ENCODE data around the gene OR6P1.

The OR6P1 gene, protein sequence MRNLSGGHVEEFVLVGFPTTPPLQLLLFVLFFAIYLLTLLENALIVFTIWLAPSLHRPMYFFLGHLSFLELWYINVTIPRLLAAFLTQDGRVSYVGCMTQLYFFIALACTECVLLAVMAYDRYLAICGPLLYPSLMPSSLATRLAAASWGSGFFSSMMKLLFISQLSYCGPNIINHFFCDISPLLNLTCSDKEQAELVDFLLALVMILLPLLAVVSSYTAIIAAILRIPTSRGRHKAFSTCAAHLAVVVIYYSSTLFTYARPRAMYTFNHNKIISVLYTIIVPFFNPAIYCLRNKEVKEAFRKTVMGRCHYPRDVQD

DNA sequence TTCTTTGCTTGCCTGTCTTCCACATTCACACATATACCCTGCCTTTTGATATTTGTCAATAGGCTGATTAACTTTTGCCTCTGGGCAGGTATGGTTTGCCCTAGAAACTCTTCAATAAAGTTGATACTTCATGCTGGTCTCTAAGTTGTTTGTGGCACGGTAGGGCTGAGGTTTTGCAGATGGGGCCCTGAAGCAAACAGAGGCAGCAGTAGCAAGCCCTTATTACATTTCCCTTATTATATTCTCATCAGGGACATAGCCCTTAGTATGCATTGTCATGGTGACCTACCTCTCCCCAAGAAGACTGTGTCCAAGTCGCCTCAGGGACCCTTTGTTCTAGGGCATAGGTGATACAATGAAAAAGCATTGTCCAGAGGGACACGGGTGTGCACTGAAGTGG lies at the start of gene OR6P1:
OR6P1 (minus strand) TSS at position 101 of the 400 bp plus-strand sequence. CDS start 6,976 bp downstream, outside the sequence.
- no peak for DNase-seq

DNA sequence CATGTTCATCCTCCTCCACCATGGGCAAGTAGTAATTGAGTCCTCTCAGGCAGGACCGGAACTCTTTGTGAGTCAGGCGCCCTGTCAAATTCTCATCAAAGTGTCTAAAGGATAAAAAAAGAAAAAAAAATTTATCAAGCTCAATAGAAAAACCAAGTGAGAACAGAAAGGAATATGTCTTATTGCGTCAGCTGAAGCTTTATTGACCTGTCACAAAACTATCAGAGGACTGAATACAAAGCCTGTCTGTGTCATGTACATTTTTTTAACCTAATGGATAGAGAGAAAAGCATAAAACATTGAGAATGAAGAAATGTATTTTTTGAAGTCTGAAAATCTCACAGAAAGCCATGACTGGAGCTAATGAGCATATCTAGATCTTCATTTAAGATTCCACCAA lies 43.4 kb upstream of the OR6P1 start:
- DNase-seq: no peak

DNA sequence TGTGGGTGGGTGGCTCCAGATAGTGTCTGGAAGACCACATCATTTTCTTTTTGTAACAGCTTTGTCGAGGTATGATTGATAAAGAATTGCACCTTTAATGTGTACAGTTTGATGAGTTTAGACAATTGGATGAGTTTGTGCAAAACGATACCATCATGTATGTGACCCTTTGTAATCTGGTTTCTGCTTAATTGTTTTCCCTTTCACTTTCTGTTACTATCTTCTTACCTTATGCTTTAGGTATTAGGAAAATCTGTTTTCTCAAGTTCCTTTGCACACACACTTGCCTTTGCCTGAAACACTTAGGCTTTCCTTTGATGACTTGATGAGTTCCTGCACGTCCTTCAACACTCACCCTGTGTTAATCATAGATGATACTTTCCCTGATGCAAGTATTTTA lies 41.5 kb upstream of the OR6P1 start:
- DNase-seq: no peak

DNA sequence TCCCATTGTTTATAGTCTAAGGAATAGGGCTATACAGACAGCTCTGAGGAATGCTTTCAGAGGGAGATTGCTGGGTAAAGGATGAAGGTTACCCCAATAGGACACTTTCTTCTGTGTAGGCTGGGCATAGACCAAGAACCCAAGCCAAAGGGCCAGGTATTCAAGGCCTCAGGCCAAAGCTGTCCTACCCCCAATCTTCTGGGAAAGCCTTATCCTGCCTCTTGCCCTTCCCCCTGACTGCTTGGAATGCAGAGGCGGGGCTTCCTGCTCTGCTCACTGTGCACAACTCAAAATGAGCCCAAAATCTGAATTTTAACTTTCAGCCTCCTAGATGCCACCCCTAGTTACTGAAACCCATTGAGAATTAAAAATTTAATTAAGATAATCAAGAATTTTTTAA lies 36.9 kb upstream of the OR6P1 start:
- DNase-seq: no peak

DNA sequence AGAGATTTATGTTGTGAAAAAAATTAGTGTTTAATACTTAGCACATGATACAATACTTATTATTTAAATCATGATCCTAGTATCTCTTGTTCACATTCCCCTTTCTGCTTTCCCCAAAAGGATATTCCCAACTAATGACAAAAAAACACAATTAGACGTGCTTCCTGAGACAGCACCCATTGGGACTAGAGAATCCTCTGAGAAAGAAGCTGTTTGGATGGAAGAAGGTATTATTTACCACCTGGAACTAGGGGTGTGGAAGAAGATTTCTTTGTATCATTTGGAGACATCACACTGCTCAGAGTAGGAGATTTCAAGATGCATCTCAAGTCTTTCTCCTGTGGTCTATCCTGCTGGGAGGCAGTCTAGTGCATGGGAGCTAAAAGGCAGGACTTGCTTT lies 34.6 kb upstream of the OR6P1 start, which contains the start of gene OR10Z1:
OR10Z1 (plus strand) TSS at position 301 of the 400 bp plus-strand sequence. CDS start 1,171 bp downstream, outside the sequence.
- no peak for DNase-seq

DNA sequence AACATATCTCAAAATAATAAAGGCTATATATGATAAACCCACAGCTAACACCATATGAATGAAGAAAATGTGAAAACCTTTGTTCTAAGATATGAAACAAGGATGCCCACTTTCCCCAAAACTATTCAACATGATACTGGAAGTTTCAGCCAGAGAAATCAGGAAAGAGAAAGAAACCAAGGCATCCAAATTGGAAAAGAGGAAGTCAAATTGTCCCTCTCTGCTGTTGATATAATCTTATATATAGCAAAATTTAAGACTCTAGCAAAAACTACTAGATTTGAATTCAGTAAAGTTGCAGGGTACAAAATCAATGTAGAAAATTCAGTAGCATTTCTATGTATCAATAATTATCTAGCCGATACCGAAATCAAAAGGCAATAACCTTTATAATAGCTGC lies 30.4 kb upstream of the OR6P1 start:
- DNase-seq: no peak

DNA sequence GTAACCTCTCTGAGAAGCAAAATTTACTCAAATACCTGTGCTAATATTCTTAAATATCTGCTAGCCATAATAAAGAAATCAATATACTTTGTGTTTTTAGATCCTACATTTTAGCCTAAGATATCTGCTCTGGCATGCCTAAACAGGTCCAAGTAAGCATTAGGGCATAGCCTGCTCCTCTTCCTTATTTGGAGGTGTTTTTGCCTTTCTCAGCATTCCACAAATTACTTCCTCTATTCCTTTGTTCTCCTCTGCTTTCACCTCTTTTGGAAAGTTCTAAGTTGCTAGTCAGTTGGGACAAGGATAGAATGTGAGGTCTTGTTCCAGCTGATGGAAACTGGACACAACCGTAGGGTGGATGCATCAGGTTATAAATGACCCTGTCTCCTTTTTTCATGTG lies 16.6 kb upstream of the OR6P1 start:
- no peak for DNase-seq

DNA sequence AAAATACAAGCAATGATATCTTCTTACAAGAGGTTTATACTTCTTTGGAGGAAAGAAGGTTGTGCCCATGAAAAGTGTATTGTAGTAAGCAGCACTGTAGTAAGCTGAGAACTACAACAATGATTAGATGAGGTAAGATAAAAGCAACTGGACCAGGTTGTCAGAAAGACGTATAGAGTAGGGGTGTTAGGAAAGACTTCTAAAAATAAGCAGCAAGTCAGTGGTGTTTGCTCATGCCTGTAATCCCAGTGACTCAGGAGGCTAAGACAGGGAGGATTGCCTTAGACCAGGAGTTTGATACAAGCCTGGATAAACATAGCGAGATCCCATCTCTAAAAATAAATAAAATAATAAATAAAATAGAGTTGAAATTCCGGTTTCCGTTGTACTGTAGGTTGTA lies 13.6 kb upstream of the OR6P1 start:
- no peak for DNase-seq

DNA sequence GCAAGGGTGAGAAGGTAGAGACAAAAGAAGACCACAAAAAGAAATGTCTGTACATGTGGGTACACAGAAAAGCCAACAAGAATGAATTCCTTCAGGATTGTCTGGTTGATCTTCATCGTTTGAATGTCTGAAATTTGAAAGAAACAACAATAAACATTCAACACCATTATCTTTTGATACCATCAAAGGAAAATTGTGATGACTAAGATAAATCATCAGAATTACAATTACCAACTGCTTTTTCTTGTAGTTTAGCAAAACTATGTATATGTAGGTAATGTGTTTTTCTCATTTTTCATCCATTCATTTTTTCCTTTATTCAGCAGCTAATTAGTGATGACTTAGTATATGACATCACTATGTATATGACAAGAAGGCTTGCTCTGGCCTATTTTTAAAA lies 9.4 kb upstream of the OR6P1 start, which contains the start of gene OR10X1:
OR10X1 (minus strand) TSS at position 167 of the 400 bp plus-strand sequence; CDS start at position 167, 0 bp downstream.
- DNase-seq: no peak

DNA sequence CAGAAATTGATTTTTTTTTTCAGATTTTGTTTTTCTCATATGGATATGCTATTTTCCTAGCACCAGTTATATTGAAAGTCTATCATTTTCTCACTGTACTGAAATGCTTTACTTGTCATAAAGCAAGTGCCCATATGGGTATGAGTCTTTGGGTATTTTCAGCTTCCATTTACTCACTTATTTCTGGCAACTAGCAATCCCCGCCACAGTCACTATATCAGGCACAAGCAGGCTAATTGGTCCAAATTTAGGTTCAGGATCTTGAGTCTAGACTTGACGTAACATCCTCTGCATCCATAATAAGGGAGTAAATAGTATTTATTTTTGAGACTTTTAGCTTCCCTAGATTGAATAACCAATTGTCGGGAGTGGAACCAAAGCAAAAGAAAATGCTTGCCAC lies 7.2 kb upstream of the OR6P1 start:
- no peak for DNase-seq

DNA sequence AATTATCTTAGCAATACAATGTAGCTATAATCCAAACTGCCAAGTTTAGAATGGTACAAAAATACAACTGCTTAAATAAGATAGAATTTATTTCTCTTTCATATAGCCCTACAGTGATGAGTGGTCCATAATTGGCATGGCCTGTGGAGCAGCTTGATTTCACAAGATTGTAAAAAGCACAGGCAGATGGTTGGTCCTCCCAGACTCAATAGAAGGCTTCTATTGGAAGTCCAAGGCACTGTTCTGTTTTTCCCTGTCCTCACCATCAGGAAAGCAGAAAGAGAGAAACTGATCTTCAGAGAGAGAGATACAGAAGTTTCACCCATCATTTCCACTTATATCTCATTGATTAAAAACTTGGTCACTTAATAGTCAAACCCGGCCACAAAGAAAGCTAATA lies 1.8 kb upstream of the OR6P1 start:
- DNase-seq: no peak

DNA sequence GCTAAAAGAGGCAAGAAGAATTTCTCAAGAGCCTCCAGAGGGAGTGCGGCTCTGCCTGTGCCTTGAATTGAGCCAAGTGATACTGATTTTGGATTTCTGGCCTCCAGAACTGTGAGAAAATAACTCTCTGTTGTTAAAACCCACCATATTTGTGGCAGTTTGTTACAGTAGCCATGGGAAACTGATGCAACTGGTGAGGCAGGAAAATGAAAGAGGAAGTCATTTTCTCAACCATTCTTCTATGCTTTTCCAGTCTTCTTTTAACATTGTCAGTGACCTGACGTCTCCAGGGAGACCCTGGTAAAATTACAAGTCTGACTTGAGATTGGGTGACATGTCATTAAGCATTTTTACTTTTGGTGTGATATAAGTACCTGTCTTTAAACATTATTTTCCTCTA lies 5.8 kb downstream of the OR6P1 start:
- no peak for DNase-seq

DNA sequence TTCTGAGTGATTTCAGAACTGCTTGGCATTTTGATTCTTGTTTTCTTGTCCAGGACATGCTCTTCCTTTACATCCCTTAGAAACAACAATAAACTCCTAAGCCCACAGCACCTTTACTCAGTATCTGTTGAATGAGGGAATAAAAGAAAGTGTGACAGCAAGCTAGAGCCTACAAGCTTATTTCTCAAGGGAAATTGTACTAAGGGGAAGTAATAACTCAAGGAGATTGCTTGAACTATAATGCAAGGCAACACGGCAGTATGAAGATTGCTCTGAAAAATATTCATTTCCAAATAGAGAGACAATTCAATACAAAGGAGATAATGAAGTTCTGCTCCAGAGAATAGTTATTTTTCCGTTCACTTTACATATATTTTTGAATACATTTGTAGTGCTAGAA lies 6.5 kb downstream of the OR6P1 start:
- DNase-seq: no peak

DNA sequence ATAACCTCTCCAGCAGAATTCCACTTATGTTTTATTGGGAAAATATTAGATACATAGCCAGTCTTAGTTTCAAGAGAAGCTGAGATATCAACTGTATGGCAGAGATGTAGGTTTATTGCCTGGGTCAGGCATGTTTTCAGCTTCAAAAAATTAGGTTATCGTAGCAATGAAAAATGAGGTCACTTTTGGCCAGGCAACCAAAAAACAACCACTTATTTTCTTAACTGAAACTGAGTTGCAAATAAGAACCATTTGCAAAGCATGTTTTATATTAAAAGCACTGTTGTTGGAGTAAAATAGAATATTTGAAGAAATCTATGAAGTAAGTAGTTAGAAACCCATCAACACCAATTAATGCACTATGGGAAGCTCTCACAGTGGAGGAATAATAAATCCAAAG lies 10.7 kb downstream of the OR6P1 start:
- no peak for DNase-seq

DNA sequence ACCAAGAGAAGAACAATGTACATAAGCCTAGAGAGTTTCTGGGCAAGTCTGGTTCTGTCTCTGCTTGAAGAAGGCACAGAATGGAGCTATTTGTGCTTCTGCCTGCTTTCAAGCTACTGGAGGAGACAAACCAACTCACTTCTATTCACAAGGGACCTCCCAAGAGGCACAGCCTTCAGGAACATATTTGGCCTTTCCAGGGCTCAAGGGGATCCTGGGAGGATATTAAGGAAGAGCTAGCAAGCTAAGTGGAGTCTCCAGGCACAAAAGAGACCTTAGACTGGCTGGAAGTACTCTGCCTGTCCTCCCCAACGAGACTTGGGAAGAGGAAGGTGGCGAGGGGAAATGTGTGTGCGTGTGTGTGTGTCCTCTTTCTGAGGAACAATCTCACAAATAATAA lies 16.0 kb downstream of the OR6P1 start, which contains the start of gene OR6Y1:
OR6Y1 (minus strand) TSS at position 54 of the 400 bp plus-strand sequence. CDS start 6,300 bp downstream, outside the sequence.
- DNase-seq: no peak

DNA sequence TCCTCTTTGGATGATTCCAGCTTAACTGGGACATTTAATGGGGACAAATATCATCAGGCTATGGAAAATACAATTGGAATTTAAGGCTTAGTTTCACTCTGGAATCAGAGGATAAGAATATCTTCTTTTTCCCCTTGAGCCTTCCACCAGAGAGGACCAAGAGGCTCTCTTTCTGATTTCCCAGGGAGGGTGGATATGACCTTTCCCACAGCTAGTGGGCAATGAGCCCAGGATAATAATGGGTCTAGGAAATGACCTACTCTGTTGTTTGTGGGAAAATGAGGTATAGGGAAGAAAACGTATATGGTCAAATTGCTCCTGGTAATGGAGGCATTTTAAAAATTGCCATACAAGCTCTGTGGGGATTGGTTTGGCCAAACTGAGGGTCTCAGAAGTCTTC lies 18.1 kb downstream of the OR6P1 start:
- DNase-seq: no peak

DNA sequence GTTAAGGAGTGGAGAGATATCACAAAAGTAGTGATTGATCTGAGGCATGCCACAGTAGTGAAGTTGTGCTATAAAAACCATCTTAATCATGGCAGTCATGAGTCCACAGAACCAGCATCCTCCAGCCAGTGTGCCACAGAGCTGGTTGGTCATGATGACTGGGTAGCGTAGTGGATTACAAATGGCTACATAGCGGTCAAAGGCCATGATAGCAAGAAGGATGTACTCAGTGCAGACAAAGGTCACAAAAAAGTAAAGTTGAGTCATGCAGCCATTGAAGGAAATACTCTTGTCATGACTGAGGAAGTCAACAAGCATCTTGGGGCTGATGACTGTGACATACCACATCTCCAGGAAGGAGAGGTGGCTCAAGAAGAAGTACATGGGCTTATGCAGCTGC lies 22.8 kb downstream of the OR6P1 start:
- no peak for DNase-seq

DNA sequence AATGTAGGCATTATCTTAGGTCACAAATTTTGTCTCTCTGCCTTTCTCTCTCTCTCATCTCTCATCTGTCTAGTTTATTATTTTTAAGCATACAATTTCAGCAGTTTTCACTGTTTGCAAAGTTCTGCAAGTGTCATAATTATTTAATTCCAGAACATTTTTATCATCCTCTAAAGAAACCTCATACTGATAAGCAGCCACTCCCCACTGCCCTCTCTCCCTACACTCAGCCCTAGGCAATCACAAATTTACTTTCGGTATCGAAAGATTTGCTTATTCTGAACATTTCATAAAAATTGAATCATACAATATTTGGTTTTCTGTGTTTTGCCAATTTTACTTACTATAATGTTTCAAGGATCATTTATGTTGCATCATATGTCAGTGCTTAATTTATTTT lies 32.8 kb downstream of the OR6P1 start:
- no peak for DNase-seq

DNA sequence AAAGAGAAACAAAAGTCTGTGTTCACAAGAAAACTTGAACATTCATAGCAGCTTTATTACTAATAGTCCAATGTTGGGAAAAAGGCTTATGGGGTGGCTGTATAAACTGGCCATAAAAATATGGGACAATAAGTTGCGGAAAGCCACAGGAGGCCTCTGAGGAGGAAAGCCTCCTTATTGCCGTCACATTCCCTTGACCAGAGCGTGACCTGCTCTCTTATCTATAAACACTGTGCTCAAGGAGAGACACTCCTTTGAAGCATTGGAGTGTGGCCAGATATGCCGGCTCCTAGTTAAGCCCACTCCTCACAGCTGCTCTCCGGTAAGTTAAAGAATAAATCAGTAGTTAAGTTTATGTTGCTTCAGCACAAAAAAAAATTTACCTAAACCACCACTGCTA lies 35.9 kb downstream of the OR6P1 start:
- DNase-seq: no peak

DNA sequence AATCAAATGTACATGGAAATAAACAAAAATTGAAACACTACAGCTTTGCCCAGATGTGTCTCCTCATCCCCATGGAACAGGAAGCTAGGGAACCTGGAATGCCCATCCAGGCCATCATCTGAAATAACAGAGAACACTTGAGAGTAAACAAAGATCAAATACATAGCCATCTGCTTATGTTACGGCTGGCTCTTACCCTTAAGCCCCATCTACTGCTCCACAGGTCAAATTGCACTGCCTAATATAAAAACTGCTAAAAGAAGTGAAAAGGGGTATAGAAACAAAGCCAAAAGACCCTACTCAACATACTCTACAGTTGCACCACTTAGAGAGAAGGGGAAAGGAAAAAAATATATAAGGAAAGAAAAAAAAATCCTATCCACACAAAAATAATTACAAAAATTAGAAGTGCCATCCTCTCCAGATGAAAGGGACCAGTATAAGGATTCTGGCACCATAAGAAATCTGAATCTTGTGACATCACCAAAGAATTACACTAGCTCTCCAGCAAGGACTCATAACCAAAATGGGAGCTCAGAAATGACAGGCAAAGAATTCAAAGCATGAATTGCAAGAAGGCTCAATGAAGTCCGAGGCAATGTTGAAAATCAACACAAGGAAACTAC lies 43.1 kb downstream of the OR6P1 start:
- DNase-seq: no peak

DNA sequence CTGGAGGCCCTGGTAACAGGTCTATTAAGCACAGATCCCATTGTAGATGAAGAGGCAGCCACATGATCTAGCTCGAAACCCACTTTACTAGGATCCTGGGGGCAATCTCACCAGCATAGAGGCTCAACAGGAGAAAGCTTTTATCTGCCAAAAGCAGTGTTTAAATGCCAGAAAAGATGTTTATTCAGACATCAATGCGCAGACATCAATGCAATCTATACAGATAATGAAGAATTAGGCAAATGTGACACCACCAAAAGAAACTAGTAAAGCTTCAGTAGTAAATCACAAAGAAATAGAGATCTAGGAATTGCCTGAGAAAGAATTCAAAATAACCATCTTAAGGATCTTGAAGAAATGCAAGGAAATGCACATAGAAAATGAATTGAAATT lies 48.7 kb downstream of the OR6P1 start:
- no peak for DNase-seq

DNA sequence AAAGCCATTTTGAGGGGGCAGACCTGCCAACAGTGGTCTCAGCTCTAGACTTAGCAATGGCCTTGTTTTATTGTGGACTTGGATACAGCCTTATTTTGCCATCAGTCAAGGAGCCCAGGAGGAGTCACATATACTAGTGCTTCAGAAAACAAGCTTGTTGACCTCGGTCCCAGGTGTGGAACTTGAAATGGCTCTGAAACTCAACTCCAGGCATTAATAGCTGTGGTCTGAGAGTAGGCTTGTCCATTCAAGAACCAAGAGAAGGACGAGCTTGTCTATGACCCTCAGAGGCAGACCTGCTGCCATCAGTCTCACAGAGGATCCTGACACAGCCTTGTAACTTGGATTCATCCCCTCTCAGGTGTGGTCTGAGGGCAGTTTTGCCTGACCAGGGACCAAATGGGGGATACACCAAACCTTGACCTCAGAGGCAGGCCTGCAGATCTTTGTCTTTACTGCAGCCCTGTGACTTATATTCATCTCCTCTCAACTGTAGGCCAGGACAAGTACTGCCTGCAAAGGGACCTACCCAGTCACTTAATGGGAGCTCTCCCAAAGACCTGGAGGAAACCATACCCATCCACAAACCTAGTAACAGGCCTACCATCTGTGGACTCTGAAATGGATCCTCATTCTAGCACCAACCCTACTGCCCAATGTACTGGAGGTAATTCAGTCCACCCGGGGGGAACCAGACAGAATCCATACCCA lies 49.3 kb downstream of the OR6P1 start:
- no peak for DNase-seq

DNA sequence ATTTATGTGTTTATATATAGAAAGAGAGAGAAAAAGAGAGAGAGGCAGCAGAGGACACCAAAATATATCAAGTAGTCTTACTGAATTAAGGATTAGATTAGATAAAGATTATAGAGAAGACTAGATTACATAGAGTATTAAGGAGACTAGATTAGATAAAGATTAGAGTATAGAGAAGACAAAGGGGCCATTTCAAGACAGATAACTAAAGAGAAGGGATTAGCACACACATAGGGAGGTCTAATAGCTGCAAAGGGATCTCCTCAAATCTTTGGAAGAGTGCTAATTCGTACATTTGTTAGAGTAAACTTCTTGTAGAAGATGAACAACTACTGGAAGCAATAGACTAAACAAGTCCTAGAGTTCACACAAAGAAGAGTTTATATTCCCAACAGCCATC lies 50.4 kb downstream of the OR6P1 start:
- DNase-seq: no peak

DNA sequence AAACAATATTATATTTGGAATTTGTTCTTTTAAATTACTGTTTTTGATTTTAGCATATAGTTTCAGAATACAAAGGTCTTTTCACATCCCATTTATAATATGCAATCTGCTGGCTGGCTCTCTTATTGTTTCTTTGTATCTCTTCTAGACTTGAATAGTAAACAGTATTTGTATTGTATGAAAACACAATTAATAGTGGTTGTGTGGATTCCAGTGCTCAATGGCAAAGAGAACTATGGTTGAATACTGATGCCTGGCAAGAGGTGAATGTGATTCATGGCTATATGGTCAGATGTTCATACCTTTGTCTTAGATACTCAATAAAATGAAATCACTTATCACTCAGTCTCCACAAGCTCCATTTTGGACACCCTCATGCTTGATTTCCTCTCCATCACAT lies 53.4 kb downstream of the OR6P1 start:
- DNase-seq: no peak
